Inflammatory macrophage treated with lipopolysaccharide for 4 hours (primary cell): ENCODE measurements around the gene COX5A.

ENCODE experiments used
- DNase-seq: peaks from one replicate; pipeline ENCODE4 v3.0.0-alpha.2; 2020

The COX5A gene

DNA sequence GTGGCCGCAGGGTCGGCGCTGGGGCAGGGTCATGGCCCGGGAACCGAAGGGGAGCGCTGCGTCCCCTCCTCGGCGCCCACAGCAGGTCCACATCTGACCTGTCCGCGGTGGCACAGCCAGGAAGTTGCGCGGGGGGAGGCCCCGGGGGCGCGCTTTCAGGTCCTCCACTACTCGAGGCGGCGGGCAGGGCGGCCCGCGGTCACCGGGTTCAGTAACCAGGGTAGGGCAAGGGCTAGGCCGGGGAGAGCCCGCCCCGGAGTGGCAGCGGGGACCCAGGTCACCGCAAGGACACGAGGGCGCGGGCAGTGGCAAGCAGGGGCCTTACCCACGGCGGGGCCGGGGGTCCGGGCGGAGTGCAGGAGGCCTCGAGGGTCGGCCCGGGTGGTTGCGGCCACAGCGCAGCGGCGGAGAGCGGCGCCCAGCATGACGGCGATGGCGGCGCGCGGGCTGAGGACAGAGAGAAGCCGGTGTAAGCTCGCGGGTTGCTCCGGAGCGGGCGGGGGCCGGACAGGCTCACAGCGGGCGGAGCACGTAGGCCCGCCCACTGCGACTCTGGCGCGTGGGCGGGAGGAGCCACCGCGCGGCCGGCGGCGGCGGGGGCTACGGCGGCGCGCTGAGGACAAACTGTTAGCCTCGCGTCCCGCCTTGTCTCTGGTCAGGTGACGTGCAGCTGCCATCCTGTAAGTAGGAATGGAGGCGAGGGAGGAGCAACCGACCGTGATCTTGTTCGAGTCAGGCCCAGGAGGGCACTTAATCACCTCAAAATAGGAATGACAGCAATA is at the start of gene COX5A:
COX5A (minus strand) TSS at position 484 of the 782 bp plus-strand sequence; CDS start at position 425, 59 bp downstream.
- peak; percentile 98 for DNase-seq

DNA sequence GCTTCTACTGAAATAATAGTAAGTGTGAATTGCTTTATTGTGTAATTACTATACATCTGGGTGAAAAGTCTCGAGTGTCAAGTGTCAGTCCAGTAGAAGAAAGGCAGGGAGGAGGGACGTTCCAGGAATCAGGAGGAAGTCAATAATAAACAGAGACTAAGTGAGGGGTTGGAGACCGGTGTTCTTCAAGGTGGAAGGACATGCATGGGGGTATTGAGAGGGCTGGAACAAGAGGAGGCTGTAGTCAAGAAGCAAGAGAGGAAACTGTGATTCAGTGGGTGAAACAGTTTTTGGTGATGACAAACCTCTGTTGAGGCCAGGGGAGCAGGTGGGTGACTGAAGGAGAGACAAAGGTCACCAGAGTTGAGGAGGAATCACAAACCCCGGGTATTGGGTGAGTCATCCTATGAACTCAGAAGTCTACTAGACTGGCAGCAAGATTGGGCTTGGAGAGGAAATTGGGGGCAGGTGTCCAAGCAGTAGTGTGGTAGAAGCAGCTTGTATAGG is 45.9 kb upstream of the COX5A start:
- DNase-seq = peak; percentile 67

DNA sequence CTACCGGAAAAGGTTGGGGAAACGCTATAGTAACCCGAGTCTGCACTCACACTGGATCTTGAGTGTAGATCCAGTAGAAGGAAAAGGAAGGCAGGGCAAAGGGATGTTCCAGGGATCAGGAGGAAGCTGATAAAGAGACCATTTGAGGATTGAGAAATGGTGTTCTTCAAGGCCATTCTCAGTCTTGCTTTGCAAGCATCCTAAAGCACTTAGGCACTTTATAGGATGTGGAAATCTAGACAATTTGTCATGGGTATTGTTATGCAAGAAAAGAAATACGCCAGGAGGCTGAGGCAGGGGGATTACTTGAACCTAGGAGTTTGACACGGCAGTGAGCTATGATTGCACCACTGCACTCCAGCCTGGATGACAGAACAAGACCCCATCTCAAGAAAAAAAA is 44.3 kb upstream of the COX5A start:
- DNase-seq = peak; percentile 69

DNA sequence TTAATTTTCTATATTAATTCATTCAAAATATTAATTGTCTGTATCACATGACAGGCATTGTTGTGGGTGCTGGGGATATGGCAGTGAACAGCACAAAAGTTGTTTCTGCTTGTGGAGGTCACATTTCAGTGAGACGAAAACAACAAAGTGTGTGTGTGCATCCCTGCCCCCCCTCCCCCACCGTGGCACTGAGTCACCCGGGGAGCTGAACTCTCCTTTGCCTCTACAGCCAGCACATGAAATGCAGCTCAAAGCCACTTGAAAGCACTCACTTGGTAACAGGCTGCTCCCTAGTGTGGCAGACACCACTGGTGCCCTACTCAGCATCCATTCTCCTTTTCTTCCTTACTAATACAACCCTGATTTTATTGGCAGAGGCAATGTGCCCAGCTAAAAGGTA is 40.6 kb upstream of the COX5A start:
- no peak for DNase-seq

DNA sequence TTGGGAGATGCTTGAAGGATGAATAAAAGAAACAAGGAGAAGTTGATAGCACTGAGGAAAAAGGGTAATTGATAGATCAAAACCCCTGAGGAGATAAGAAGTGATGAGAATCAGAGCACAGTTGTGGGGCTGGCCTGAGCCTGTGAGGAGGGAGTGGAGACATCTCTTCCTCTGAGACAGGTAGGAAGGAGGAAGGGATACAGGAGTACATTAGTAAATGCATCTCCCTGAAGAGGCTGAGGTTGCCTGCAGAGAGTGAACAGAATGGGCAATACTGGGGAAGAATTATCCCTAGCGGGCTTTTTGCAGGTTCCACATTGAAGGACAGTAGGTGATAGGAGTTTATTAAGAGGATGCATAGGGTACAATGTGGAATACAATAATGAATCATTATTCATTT is 40.2 kb upstream of the COX5A start:
- DNase-seq = no peak

DNA sequence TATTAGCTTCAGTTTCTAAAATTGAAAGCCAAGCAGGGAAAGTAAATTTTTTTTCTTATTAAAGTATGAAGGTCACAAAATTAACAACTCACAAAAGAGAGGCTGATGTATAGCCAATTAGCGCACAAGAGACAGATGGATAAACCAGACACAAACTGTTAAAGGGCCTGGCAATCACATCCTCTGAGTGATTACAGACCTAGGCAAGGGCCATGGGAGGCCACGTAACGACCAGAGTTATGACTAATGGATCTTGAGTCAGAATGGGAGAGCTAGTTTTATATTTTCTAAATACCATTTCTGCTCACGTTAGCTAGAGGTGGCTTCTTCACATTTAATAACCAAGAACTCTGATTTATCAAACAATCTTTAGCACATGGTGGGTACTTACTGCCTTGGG is 39.7 kb upstream of the COX5A start:
- no peak for DNase-seq

DNA sequence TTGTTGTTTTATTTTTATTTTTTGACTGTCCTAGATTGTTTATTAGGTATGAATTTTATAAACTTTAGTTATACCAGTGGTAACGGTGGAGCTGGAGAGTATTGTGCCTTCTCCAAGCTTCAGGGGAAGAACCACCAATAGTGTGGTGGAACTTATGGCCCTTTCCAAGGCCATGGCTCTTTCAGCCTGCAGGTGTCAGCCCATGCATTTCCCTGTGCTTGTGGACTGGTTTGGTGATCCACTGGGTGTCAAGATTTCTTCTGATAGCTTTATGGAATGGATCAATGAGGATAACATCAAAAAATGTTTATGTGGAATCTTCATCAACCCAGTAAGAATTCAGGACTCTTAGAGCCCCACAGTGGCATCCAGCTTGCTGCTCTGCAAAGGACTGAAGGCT is 38.3 kb upstream of the COX5A start:
- no peak for DNase-seq

DNA sequence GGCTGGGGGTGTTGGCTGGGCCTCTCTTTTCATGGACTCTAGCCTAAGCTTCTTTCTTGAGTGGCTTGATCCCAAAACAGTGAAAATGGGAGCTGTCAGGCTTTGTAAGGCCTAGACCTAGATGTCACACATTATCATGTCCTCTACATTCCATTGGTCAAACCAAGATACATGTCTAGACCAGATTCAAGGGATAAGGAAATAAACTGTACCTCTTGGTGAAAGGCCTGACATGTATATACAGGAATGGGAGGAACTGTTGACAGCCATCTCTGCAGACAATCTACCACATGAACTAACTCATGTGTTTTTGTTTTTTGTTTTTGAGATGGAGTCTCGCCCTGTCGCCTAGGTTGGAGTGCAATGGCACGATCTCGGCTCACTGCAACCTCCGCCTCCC is 29.8 kb upstream of the COX5A start:
- DNase-seq = no peak

DNA sequence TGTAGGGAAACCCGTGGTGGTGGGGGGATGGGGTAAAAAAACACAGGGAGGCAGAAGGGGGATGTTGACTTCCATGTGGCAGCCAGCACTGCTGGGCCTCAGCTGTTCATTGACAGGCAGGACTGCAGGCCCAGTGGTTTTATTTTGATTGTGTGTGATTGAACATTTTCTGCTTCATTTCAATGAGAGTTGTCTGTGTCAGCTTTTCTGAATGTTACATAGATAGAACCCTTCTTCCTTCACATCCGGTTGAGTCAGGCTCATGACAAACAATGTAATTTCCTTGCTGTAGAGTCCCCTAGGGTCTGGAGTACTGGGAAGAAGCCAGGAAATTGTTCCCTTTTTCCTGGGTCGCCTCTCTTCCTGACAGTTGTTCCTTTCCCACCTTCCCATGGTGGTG is 26.9 kb upstream of the COX5A start:
- DNase-seq = peak; percentile 13

DNA sequence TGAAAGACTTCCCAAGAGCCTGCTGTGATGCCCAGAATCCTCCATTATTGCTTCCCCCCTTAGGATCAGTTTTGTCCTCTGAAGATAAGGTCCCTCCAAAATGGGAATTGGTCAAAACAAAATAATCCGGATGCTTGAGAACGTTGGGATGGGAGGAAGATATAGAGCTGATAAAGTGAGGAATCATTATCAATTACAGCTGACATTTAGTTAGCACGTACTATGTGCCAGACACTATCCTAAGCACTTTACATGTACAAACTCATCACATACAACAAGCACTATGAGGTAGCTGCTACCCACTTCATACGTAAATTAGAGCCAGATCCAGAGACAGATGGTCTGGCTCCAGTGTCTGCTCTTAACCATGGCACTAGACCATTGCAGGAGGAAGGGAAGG is 25.3 kb upstream of the COX5A start:
- no peak for DNase-seq

DNA sequence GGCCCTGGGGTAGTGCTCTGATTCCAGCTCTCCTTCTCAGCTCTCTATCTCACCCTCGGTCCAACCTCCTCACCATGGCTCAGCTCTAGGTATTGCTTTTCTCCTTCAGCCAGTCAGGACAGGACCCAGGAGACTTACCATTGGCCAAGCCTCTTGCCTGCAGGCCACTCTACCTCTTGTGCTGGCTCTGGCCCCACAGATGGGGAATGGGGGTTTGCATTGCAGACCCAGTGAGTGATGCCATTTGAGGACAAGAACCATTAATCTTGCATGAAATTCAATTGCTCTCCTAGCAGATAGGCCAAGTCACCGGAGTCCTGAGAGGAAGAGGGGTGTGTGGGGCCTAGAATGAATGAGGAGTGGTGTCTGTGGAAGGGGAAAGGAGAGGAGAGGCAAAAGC is 24.8 kb upstream of the COX5A start:
- no peak for DNase-seq

DNA sequence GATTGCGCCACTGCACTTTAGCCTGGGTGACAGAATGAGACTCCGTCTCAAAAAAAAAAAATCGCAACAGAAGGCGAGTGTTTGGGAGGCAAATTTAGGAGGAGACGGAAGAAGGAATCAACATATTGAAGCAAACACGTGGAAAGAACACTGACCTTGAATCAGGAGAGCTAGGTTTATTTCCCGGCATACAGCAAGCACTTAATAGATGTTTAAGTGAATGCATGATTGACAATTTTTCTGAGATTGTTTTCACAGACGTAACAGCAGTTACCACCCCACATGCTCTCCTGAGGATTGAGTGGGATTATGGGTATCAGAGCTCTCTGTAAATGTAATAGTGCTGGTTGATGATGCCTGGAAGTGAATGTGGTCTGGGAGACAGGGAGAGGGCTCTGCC is 24.3 kb upstream of the COX5A start:
- DNase-seq = no peak

DNA sequence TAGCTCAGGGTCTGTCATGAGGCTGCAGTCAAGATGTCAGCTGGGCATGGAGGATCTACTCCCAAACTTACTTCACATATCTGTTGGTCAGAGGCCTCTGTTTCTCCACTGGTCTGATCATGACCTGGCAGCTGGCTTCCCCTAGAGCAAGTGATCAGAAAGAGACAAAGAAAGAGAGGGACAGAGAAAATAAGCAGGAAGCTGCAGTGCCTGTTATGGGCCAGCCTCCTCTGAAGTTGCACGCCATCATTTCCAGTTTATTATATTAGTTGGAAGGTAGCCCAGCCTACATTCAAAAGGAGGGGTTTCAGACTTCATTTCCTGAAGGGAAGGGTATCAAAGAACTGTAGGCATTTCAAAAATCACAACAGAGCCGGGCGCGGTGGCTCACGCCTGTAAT is 23.7 kb upstream of the COX5A start:
- no peak for DNase-seq

DNA sequence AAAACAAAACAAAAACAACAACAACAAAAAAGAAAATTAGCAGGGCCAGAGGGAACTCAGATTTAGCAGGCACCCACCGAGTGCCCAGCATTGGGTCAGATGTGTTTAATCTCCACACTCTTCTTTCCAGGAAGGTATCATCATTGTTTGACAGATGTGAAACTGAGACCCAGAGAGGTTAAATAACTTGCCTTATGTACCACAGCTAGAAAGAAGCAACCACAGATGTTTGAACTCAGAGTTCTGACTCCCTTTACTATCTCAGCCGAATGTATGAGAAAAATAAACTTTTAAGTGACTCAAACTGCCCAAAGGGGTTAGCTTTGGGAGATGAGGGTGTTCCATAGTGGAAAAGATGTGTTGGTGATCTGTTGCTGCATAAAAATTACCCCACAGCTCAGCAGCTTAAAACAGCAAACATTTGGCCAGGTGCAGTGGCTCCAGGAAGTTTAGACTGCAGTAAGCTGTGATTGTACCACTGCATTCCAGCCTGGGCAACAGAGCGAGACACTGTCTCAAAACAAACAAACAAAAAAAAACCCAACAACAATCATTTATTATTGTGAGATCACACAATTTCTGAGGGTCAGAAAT is 23.2 kb upstream of the COX5A start:
- no peak for DNase-seq

DNA sequence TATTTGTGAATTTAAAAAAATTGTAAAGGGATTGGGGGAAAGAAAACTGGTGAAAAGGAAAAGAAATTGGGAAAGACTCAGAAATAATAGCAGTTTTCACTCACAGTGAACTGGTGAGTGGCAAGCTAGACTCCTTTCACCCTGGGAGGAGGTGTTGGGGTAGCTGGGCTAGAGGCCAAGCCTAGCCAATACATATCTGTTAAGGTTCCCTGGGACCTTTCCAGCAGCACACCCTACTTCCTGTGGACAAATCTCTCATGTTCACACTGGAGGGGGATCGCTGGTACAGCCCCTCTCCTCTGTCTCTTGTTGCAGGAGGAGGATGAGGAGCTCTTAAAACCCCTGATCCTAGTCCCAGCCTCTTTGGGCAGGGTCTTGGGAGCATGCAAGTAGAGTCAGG is 22.4 kb upstream of the COX5A start:
- DNase-seq = no peak

DNA sequence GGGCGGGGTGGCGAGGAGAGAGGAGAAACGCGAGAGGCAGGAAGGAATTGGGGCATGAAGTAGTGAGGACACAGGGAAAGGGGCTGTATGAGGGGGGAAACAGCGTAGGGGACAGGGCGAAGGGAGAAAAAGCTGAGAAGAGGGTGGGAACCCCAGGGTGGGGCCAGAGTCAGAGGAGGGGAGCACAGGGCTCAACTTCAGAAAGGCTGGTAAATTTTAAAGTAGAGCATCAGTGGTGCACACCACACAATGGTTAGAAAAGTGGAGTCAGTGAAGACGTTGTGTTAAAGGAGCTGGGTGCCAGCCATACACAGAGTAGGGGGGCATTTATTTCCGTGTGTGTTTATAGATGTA is 21.7 kb upstream of the COX5A start:
- DNase-seq = no peak

DNA sequence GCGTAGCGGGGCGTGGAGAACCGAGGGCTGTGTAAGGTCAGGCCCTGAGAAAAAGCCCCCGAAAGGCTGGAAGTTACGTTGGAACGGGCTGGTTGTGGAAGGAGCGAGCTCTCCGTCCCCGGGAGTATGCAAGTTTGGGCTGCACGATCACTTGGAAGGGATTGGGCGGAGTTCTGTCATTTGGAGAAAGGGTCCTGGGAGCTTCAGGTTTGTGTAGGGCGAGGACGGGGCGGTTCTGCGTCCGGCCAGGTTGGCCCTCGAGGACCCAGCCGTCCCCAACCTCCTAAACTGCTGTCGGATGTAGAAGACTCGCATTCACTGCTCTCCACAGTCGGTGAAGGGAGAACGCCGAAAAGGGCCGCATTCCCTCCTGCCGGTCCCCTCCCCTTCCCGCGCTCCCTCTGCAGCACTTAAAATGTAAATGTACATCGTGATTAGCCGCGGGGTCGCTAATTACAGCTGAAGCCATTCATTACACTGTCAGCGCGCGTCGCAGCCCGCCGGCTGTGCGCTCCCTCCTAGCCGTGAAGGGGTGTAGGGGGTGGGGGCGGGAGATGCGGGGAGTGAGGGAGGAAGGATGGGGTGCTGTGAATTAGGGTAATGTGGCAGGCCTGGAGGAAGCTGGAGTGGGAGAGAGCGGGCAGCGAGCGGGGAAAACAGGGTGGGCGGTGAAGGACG is 21.2 kb upstream of the COX5A start:
- DNase-seq = no peak

DNA sequence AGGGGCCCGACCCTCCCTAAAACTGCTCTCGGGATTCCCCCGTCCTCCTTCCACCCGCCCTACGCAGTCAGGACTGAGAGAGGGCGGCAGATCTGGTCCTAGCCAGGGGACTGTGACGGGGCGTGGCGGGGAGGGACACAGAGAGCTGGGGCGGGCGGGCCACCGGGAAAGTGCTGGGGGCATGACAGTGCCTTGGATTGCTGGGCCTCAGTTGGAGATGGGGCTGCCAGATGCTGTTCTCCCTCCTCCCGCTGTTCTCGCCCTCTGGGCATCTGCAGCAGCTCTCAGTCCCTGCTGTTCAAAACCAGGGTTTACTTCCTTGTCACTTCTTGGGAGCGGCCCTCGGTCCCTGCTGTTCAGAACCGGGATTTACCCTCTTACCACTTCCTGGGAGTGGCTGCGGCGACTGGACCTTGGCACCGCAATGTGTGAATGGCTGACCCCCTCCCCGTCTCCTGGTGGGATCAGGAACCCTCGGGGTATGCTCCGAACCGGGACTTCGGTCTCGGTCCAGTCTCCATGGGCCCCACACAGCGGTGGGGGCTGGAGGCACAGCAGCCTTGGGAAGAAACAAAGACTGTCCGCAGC is 20.5 kb upstream of the COX5A start:
- DNase-seq = peak; percentile 61

DNA sequence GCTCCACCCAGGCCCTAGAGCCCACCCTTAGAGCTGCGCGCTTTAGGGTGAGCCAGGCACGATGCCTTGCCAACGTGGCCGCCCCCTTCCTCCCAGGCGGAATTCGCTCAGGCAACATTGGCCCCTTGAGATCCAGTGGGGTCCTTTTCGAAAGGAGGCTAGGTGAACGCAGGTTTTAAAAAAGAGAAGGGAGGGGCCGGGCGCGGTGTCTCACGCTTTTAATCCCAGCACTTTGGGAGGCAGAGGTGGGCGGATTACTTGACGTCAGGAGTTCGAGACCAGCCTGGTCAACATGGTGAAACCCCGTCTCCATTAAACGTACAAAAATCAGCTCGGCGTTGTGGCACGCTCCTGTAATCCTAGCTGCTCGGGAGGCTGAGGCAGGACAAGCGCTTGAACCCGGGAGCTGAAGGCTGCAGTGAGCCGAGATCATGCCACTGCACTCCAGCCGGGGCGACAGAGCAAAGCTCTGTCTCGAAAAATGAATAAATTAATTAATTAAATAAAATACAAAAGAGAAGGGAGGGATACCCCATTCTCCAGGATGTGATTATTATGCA is 19.7 kb upstream of the COX5A start:
- DNase-seq = no peak

DNA sequence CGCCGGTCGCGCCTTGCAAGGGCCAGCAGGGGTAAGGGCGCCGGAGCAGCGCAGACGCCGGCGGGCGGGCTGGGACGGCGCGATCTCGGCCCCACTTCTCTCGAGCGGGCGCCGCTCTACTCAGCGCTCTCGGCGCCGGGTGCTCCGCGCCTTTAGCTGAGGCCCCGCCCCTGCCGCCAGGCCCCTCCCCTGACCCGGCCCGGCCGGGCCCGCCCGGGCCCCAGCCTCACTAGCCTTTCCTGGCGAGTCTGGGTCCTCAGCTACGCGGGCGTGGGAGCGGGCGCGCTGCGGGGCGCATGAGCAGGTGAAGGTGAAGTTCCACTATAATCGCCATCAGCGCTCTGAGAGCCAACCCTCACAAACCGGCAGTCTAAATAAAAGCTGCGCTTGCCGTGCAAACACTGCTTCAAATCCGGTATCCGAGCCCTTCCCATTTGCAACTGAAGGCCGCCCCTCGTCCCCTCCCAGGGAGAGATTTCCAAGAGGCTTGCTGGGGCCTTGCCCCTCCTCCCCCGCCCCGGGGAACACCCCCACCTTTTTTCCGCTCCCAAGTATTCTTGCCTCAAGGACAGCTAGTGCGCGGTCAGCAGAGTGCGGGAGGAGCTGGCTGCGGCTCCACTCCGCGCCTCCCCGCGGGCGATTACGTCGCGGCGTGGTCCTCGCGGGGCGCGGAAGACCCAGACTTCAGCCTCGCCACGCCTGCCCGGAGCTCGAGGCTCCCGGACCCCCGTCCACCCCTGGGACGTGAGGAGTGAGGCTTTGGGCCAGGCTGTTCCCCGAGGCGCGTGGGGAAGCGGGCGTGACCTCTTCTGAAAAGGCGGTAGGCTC is 19.0 kb upstream of the COX5A start, which contains the start of gene RPP25:
RPP25 (minus strand) TSS at position 125 of the 828 bp plus-strand sequence. CDS start 189 bp downstream, outside the sequence.
- DNase-seq = peak; percentile 62

DNA sequence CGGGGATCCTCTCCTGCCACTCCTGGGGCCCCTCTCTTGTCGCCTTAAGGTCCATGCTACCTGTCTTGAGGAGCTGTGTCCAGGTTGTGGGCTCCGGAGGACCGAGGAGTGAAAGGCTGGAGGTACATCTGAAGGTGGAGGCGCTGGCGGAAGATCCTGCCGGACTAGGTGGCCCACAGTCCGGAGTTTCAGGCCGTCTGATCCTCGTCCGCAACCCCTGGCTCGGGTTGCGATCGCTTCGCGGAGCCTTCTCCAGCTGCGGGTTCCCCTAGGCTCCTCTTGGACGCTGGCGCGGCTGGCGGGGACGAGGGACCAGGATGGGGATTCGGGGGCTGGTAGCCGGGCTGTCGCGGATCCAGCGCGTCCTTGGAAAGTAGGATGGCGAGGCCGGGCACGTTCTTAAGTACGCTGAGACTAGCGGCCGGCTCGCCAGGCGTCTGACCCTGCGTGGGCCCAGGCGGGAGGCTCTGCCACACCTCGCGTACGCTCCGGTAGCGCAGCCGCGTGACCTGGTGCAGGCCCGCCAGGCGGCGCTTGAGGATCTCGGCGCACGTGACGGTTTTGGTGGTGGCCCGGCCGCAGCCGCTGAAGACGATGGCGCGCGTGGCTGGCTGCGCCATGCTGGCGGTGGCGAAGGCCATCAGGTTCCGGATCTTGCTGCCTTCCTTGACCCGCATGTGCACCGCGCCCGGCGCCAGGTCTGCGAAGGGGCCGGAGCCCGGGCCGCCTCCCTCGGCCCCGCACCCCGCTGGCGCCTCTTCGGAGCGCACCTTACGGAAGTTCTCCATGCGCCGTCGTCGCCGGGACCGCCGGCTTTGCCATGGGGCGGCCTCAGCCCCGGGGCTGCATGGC is 18.1 kb upstream of the COX5A start:
- peak; percentile 66 for DNase-seq
